Heart left ventricle (tissue), 16 donors: ENCODE data around the gene RNF150. TPM values are rescaled to one million over a fixed set of nuclear protein-coding genes. Genes with fewer than 3 reads are reported as not detected.
A peak's percentile ranks its signal among the peaks of the same experiment; 100 is the strongest.

ENCODE experiments used
- ATAC-seq, 4 donors: fragments of 200-7000 bp; cut with Tn5 transposase; one replicate each; pipeline ENCODE4 v1.9.1; 2020 to 2022; ENCODE audit warnings: moderate library complexity in 4 of 4, mild to moderate bottlenecking in 3 of 4, moderate number of reproducible peaks in 1 of 4
- DNase-seq, 5 donors: peaks; one replicate each; pipeline ENCODE4 v3.0.0-alpha.2; 2020
- H3K27ac ChIP-seq, 12 donors: fragments of 200-600 bp; sonication (generic) in 4 of 12; one replicate each; pipeline versions ENCODE4 v1.5.0 to v1.8.0; 2016 to 2022; ENCODE audit warnings: mild to moderate bottlenecking in 2 of 12
- H3K27me3 ChIP-seq, 9 donors: fragments of 200-600 bp; sonication (generic) in 2 of 9; one replicate each; pipeline versions ENCODE4 v1.5.1 to v1.8.0; 2016 to 2022; ENCODE audit warnings: mild to moderate bottlenecking in 3 of 9
- H3K36me3 ChIP-seq, 9 donors: fragments of 200-600 bp; sonication (generic) in 2 of 9; one replicate each; pipeline versions ENCODE4 v1.5.0 to v1.8.0; 2018 to 2022; ENCODE audit warnings: mild to moderate bottlenecking in 2 of 9
- H3K4me1 ChIP-seq, 12 donors: fragments of 200-600 bp; sonication (generic) in 4 of 12; one replicate each; pipeline versions ENCODE4 v1.5.0 to v1.8.0; 2016 to 2022; ENCODE audit warnings: mild to moderate bottlenecking in 3 of 12
- H3K4me3 ChIP-seq, 12 donors: fragments of 200-600 bp; sonication (generic) in 4 of 12; one replicate each; pipeline versions ENCODE4 v1.5.0 to v1.8.0; 2017 to 2022; ENCODE audit warnings: mild to moderate bottlenecking in 9 of 12, moderate library complexity in 4 of 12
- H3K9me3 ChIP-seq, 12 donors: fragments of 200-600 bp; sonication (generic) in 4 of 12; one replicate each; pipeline versions ENCODE4 v1.5.0 to v1.8.0; 2016 to 2022; ENCODE audit warnings: mild to moderate bottlenecking in 1 of 12
- POLR2A ChIP-seq, 2 donors: fragments of 450-650 bp; IDR thresholded peaks; one replicate each; pipeline ENCODE4 v1.6.1; 2017; ENCODE audit warnings: antibody characterized with exemption in 2 of 2, mild to moderate bottlenecking in 2 of 2, moderate library complexity in 2 of 2
- WGBS, 4 donors: extraction: QIAGEN DNeasy Blood & Tissue Kit in 2 of 4; methylation state at CpG; one replicate each; pipeline versions ENCODE4 v1.1.5 to v1.1.7; 2013 to 2018; 5-methylcytosine and 5-hydroxymethylcytosine counted together
- intact Hi-C, 10 donors: fragments of 100-400 bp; cut with DNase I; formaldehyde crosslinking; loops; one replicate each; pipeline versions ENCODE4 v1.11.1 to v1.14.2; 2022
- polyA plus RNA-seq, 2 donors: library from polyadenylated mRNA; stranded (reverse); fragments of 200-250 nt; gene quantifications; one replicate each; pipeline ENCODE4 v1.2.3, GENCODE V29; 2013
- total RNA-seq, 9 donors: library from RNA; depleted of rRNA in 2 of 9; stranded (reverse); fragments of >200 nt in 2 of 9; fragmentation: NEBNext Ultra II Directional in 3 of 9; extraction: Animal tissue kit (Norgen Biotek cat#: 25700) in 3 of 9; gene quantifications; one replicate each; pipeline versions ENCODE4 v1.1.0 to v1.2.4, GENCODE V29; 2016 to 2023
- TF ChIP-seq, protein P1 (sequence below), 12 donors: fragments of 200-600 bp; sonication (generic) in 4 of 12; IDR thresholded peaks; one replicate each; pipeline versions ENCODE4 v1.5.0 to v1.8.0; 2018 to 2022; ENCODE audit warnings: antibody characterized with exemption in 12 of 12, mild to moderate bottlenecking in 5 of 12
- donor health status: ischemic (EF 13 %, LVEDD 7.1; RV severe dilation, severe dysfunction).
- donor health status: healthy with polysubstance abuse.
- donor health status: DM: no; HTN: yes; CAD: no.
- donor health status: DM: no; HTN: no; CAD: no.
- donor health status: ischemic (EF 25% LVEDD 6.9; RV normal size, moderate dysfunction).
- donor health status: ischemic (EF 25% LVEDD 5.7; RV mildly dilated, moderate dysfunction).
- donor health status: healthy.
- donor health status: DM: yes; HTN: yes; CAD: no.
- donor health status: ischemic (EF 35%, LVEDD 5.7; RV mildly dilated, moderate dysfunction).
- donor health status: nonischemic (EF 11% LVEDD 7.7; RV severe dilation, severe dysfunction).
- donor health status: DM: yes; HTN: yes; CAD: no.
- donor health status: PGD.
- donor health status: ischemic (EF 29% LVEDD 5.4; RV normal size, mild dysfunction).
- donor health status: nonischemic (EF 23%, LVEDD 6.1; RV moderate dilation, normal function).

RNF150 gene
- total and polyA plus RNA-seq, 11 donors, result 11.9 to 146 (median 72.5) TPM

DNA sequence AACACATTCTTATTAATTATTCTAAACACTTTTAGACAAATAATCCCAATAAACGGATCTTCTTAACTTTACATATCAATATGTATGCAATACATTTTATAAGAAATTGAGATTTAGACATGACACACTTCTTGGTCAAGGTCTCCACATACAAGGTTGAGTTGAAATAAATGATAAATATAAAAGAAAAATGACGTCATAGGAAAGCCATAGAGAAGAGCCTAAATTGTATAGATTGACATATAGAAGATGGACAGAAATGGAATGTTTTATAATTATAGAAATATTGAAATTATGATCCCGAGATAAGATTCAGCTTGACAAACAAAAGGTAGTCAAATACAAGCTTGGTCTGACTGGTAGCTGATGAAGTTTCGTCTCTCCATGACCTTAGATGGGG, 87.4 kb downstream of the RNF150 start:
- Histone ChIP-seq H3K4me1 (peaks cover 0 to 36% (median 8%) of the 10 kb centered on the region in 12 donors), H3K27me3 (no peaks in the 10 kb centered on the region), H3K9me3 (peaks cover 0 to 4% (median 0%) of the 10 kb centered on the region in 12 donors), H3K4me3 (no peak overlapping the region), H3K27ac (peak overlapping the region in 11 of 12 donors; percentile 6 to 78 (median 64)), H3K36me3 (no peaks in the 10 kb centered on the region)
- ATAC-seq, result no peak
- intact Hi-C loops, result no loop called here
- WGBS, 4 donors, result 80 to 88% (median 86%) methylated on average over 4 of the region's 4 CpGs
- TF ChIP-seq, protein P1, sequence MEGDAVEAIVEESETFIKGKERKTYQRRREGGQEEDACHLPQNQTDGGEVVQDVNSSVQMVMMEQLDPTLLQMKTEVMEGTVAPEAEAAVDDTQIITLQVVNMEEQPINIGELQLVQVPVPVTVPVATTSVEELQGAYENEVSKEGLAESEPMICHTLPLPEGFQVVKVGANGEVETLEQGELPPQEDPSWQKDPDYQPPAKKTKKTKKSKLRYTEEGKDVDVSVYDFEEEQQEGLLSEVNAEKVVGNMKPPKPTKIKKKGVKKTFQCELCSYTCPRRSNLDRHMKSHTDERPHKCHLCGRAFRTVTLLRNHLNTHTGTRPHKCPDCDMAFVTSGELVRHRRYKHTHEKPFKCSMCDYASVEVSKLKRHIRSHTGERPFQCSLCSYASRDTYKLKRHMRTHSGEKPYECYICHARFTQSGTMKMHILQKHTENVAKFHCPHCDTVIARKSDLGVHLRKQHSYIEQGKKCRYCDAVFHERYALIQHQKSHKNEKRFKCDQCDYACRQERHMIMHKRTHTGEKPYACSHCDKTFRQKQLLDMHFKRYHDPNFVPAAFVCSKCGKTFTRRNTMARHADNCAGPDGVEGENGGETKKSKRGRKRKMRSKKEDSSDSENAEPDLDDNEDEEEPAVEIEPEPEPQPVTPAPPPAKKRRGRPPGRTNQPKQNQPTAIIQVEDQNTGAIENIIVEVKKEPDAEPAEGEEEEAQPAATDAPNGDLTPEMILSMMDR (IDR thresholded peaks at IDR 0.05), result no peak
- no peak for TF ChIP-seq POLR2A (IDR thresholded peaks at IDR 0.05)
- DNase-seq, result no peak

DNA sequence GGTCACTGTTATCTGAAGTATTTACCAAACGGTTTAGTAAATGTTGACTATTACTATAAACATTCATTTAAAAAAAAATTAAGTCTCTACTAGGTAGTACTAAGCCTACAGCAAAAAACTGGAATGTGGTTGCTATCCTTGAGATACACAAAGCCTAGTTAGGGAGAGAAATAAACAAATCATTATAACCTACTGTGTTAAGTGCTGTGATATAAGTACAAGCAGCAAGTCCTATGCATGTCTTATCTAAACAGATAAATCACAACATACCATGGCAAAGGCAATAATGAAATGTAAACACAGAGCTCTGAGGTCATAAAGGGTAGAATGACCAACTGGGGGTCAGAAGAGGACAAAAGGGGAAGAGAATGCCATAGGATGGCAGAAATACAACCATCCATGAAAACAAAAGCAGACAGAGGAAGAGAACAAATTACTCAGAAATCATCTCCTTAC, 92.2 kb downstream of the RNF150 start:
- intact Hi-C loops, result no loop called here
- ATAC-seq, result no peak
- H3K36me3 ChIP-seq, result no peaks in the 10 kb centered on the region
- WGBS, 4 donors, result 19 to 33% (median 25%) methylated on average over 1 of the region's 1 CpG
- TF ChIP-seq, protein P1 (IDR thresholded peaks at IDR 0.05), result no peak
- no peak for TF ChIP-seq POLR2A (IDR thresholded peaks at IDR 0.05)
- no peak for DNase-seq
- H3K27me3 ChIP-seq, result no peaks in the 10 kb centered on the region
- no peak overlapping the region for H3K4me3 ChIP-seq
- peaks cover 0 to 32% (median 13%) of the 10 kb centered on the region in 12 donors for H3K4me1 ChIP-seq
- H3K9me3 ChIP-seq, result no peaks in the 10 kb centered on the region
- H3K27ac ChIP-seq, result peak overlapping the region in 2 of 12 donors; percentile 10 to 17

GRCh38 chr4:141039156-141039555, 94.1 kb downstream of the RNF150 start:
- H3K4me1 ChIP-seq, result peaks cover 0 to 35% (median 13%) of the 10 kb centered on the region in 12 donors
- peaks cover 0 to 1% (median 0%) of the 10 kb centered on the region in 12 donors for H3K9me3 ChIP-seq
- no peaks in the 10 kb centered on the region for H3K36me3 ChIP-seq
- WGBS, 4 donors, result 95 to 98% (median 97%) methylated on average over 2 of the region's 2 CpGs
- intact Hi-C loops, result no loop called here
- H3K27me3 ChIP-seq, result no peaks in the 10 kb centered on the region
- no peak for TF ChIP-seq POLR2A (IDR thresholded peaks at IDR 0.05)
- TF ChIP-seq, protein P1 (IDR thresholded peaks at IDR 0.05), result no peak
- no peak for DNase-seq
- H3K27ac ChIP-seq, result no peak overlapping the region
- no peak for ATAC-seq
- H3K4me3 ChIP-seq, result no peak overlapping the region

DNA sequence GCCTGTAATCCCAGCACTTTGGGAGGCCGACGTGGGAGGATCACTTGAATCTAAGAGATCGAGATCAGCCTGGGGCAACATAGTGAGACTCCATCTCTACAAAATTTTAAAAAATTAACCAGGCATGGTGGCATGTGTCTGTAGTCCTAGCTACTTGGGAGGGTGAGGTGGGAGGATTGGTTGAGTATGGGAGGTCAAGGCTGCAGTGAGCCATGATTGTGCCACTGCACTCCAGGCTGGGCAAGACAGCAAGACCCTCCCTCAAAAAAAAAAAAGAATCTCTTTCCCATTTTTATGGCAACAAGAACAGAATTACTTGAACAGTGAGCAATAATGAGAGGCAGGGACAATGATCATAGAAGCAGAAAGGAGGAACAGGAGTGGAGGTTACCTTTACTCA, 94.8 kb downstream of the RNF150 start:
- intact Hi-C loops, result no loop called here
- Histone ChIP-seq H3K36me3 (no peaks in the 10 kb centered on the region), H3K4me1 (peaks cover 0 to 35% (median 13%) of the 10 kb centered on the region in 12 donors), H3K4me3 (no peak overlapping the region), H3K27ac (no peak overlapping the region), H3K27me3 (no peaks in the 10 kb centered on the region), H3K9me3 (peaks cover 0 to 8% (median 0%) of the 10 kb centered on the region in 12 donors)
- TF ChIP-seq, protein P1 (IDR thresholded peaks at IDR 0.05), result no peak
- TF ChIP-seq POLR2A (IDR thresholded peaks at IDR 0.05), result no peak
- WGBS, 4 donors, result 90 to 97% (median 94%) methylated on average over 3 of the region's 3 CpGs
- DNase-seq (no peak), ATAC-seq (no peak)
